ENCODE measurements around the gene ZBTB4. TPM values are rescaled to one million over a fixed set of nuclear protein-coding genes. Genes with fewer than 3 reads are reported as not detected.

The ZBTB4 gene
- total and polyA plus RNA-seq, 8 donors: 15.8 to 31.5 (median 20.1) TPM

- peaks cover 20 to 63% (median 54%) of the 10 kb centered on the region in 4 donors for H3K36me3 ChIP-seq
- WGBS, 5 donors: 90 to 95% (median 92%) methylated on average over 28 to 44 of the region's 44 CpGs
- H3K27ac ChIP-seq: no peak overlapping the region
- no peaks in the 10 kb centered on the region for H3K27me3 ChIP-seq
- DNase-seq: no peak
- intact Hi-C loops (cut with DNase I; ENCODE audit: low total_unique reads): no loop called here
- no peaks in the 10 kb centered on the region for H3K9me3 ChIP-seq
- H3K4me3 ChIP-seq: no peak overlapping the region
- peaks cover 7 to 23% (median 20%) of the 10 kb centered on the region in 4 donors for H3K4me1 ChIP-seq
- TF ChIP-seq CTCF (IDR thresholded peaks at IDR 0.05) (no peak), POLR2A (IDR thresholded peaks at IDR 0.05) (no peak), EP300 (IDR thresholded peaks at IDR 0.05) (no peak), POLR2AphosphoS5 (IDR thresholded peaks at IDR 0.05) (no peak)
Measured at GRCh38 chr17:7462474-7463371, 16.7 kb downstream of the ZBTB4 start.

- Histone ChIP-seq H3K36me3 (peaks cover 20 to 49% (median 43%) of the 10 kb centered on the region in 4 donors), H3K27me3 (no peaks in the 10 kb centered on the region), H3K4me3 (no peak overlapping the region), H3K27ac (no peak overlapping the region), H3K9me3 (no peaks in the 10 kb centered on the region), H3K4me1 (peaks cover 0 to 21% (median 12%) of the 10 kb centered on the region in 4 donors)
- TF ChIP-seq POLR2A (IDR thresholded peaks at IDR 0.05) (no peak), EP300 (IDR thresholded peaks at IDR 0.05) (no peak), POLR2AphosphoS5 (IDR thresholded peaks at IDR 0.05) (no peak), CTCF (IDR thresholded peaks at IDR 0.05) (no peak)
- intact Hi-C loops (cut with DNase I; ENCODE audit: low total_unique reads): no loop called here
- WGBS, 5 donors: 91 to 96% (median 94%) methylated on average over 7 of the region's 7 CpGs
- no peak for DNase-seq
Measured at GRCh38 chr17:7460850-7461660, 18.4 kb downstream of the ZBTB4 start.

- Histone ChIP-seq H3K9me3 (no peaks in the 10 kb centered on the region), H3K4me3 (no peak overlapping the region), H3K36me3 (peaks cover 20 to 39% (median 33%) of the 10 kb centered on the region in 4 donors), H3K4me1 (peaks cover 0 to 18% (median 8%) of the 10 kb centered on the region in 4 donors), H3K27me3 (no peaks in the 10 kb centered on the region), H3K27ac (no peak overlapping the region)
- DNase-seq: no peak
- WGBS, 5 donors: 70 to 79% (median 74%) methylated on average over 3 of the region's 3 CpGs
- no peak for TF ChIP-seq POLR2A (IDR thresholded peaks at IDR 0.05)
- no peak for TF ChIP-seq POLR2AphosphoS5 (IDR thresholded peaks at IDR 0.05)
- no peak for TF ChIP-seq EP300 (IDR thresholded peaks at IDR 0.05)
- no peak for TF ChIP-seq CTCF (IDR thresholded peaks at IDR 0.05)
- intact Hi-C loops (cut with DNase I; ENCODE audit: low total_unique reads): no loop called here
Measured at GRCh38 chr17:7459961-7460545, 19.4 kb downstream of the ZBTB4 start.

GRCh38 chr17:7448461-7448860 is 31.0 kb downstream of the ZBTB4 start:
- intact Hi-C loops (cut with DNase I; ENCODE audit: low total_unique reads): no loop called here
- Histone ChIP-seq H3K4me1 (peaks cover 12 to 21% (median 19%) of the 10 kb centered on the region in 4 donors), H3K9me3 (no peaks in the 10 kb centered on the region), H3K27ac (no peak overlapping the region), H3K36me3 (no peaks in the 10 kb centered on the region), H3K27me3 (peaks cover 0 to 57% (median 28%) of the 10 kb centered on the region in 3 donors), H3K4me3 (no peak overlapping the region)
- DNase-seq: no peak
- no peak for TF ChIP-seq CTCF (IDR thresholded peaks at IDR 0.05)
- TF ChIP-seq POLR2A (IDR thresholded peaks at IDR 0.05): no peak
- TF ChIP-seq POLR2AphosphoS5 (IDR thresholded peaks at IDR 0.05): no peak
- TF ChIP-seq EP300 (IDR thresholded peaks at IDR 0.05): no peak
- WGBS, 5 donors: 84 to 94% (median 88%) methylated on average over 7 of the region's 7 CpGs

Data from stomach (tissue), 9 donors.